HG03139 (cell line): ENCODE data around the gene NHSL1.

Source experiments
- ATAC-seq: cut with Tn5 transposase; IDR thresholded peaks from one replicate; pipeline ENCODE4 v1.9.1; 2021; ENCODE audit not compliant: unreplicated experiment

NHSL1 gene

GRCh38 chr6:138377042-138377441 lies 122.3 kb downstream of the NHSL1 start:
- ATAC-seq: no peak

DNA sequence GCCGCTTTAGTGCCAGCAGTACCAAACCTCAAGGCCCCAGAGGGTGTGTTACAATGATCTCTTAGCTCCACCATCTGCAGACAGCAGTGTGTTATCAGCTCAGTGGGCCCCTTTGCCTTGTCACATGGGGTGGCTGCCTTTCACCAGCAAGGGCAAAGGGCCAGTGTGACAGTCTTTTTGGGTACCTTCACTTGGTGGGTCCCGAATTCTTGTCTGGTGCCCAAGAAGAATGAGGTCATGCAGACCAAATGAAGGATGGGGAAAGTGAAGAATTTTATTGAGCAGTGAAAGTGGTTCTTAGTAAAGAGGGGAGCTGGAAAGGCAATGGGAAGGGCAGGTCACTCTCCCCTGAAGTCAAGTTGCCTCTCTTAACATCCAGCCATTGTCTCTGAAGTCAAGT lies 124.5 kb downstream of the NHSL1 start:
- no peak for ATAC-seq

- ATAC-seq: no peak
These were observed 125.1 kb downstream of the NHSL1 start for GRCh38 chr6:138374230-138374629.

GRCh38 chr6:138372711-138373463 lies 126.4 kb downstream of the NHSL1 start:
- no peak for ATAC-seq
